ENCODE results near the gene FGGY.
"Not testable (repeated sequence)": the region's sequence is repeated elsewhere in the genome, so short reads cannot be mapped to it uniquely, and the experiment has no call there.

The FGGY gene

DNA sequence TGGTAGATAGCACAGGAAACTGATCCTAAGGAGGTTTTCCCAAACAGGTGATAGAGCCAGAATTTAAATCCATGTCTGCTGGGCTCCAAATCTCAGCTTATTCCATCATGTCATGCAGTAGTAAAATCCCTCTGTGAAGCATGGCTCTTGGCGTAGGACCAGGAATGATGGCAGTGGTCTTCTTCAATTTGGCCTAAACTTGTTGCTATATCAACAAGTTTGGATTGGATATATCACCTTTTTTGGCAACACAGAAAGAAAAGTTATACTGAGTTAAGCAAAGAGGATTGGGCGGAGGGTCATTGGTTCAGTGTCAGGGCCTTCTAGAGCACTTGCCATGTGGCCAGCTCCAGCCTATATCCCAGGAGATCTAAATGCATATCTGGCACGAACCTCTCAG, 52.2 kb downstream of the FGGY start:
- DNase-seq (ENCODE audit: low read depth) = no peak
- H3K4me3 ChIP-seq (ENCODE audit: low read length) = no peak overlapping the region
- TF ChIP-seq, protein P1, sequence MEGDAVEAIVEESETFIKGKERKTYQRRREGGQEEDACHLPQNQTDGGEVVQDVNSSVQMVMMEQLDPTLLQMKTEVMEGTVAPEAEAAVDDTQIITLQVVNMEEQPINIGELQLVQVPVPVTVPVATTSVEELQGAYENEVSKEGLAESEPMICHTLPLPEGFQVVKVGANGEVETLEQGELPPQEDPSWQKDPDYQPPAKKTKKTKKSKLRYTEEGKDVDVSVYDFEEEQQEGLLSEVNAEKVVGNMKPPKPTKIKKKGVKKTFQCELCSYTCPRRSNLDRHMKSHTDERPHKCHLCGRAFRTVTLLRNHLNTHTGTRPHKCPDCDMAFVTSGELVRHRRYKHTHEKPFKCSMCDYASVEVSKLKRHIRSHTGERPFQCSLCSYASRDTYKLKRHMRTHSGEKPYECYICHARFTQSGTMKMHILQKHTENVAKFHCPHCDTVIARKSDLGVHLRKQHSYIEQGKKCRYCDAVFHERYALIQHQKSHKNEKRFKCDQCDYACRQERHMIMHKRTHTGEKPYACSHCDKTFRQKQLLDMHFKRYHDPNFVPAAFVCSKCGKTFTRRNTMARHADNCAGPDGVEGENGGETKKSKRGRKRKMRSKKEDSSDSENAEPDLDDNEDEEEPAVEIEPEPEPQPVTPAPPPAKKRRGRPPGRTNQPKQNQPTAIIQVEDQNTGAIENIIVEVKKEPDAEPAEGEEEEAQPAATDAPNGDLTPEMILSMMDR (conservative IDR thresholded peaks at IDR 0.05; ENCODE audit: low read depth, low read length) = no peak

DNA sequence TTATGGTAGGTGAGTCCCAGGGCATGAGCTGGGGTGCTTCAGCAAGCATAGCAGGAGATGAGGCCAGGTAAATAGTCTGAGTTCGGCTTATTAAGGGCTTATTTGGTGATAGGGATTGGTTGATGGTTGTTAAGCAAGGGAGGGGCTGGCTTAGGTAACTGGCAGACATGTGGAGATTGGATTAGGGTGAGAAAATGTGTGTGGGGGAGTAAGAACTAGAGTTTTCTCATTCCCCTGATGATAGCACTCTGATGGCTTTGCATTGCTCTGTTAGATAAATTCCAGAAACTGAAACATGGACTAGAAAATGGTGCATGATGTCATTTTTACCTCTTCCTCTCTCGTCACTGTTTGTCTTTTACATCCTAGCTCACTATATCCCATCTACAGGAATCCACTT, 53.6 kb downstream of the FGGY start:
- TF ChIP-seq, protein P1 (conservative IDR thresholded peaks at IDR 0.05; ENCODE audit: low read depth, low read length) = no peak
- DNase-seq (ENCODE audit: low read depth) = no peak
- no peak overlapping the region for H3K4me3 ChIP-seq (ENCODE audit: low read length)

DNA sequence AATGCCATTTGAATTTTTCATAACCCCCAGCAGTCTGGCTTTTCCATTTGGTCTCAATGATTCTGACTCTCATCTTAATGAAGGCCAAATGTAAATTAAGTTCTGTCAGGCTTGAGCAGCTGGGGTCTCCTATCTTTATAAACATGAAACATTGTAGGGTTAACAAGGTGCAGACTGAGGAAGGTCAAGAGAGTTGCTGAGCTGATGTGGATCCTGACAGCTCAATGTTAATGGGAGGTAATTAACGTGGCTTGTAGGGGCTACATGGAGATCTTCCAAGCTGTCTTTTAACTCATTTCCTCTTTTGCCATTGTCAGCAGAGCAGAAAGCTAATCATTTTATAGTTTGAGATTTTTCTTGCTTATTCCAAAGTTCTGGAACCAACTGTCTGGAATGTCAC, 55.2 kb downstream of the FGGY start:
- DNase-seq (ENCODE audit: low read depth) = no peak
- H3K4me3 ChIP-seq (ENCODE audit: low read length) = no peak overlapping the region
- TF ChIP-seq, protein P1 (conservative IDR thresholded peaks at IDR 0.05; ENCODE audit: low read depth, low read length) = no peak

DNA sequence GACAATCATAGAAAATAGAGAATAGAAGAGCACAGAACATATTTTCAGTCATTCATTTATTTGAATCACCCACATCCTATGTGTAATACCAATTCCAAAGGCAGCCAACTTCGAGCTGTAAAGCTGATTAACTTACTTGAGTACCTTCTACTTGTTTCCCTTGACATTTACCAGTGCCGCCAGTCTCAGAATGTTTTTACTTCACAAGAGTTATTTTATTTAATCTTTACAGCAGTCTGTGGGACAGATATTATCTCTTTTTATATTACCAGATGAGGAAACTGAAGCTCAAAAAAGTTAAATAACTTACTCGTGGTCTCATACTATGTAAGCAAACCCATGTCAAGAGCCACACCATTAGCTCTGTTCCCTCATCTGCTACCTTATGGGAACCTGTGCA, 56.6 kb downstream of the FGGY start:
- no peak overlapping the region for H3K4me3 ChIP-seq (ENCODE audit: low read length)
- TF ChIP-seq, protein P1 (conservative IDR thresholded peaks at IDR 0.05; ENCODE audit: low read depth, low read length) = no peak
- peak; percentile 21 for DNase-seq (ENCODE audit: low read depth)

DNA sequence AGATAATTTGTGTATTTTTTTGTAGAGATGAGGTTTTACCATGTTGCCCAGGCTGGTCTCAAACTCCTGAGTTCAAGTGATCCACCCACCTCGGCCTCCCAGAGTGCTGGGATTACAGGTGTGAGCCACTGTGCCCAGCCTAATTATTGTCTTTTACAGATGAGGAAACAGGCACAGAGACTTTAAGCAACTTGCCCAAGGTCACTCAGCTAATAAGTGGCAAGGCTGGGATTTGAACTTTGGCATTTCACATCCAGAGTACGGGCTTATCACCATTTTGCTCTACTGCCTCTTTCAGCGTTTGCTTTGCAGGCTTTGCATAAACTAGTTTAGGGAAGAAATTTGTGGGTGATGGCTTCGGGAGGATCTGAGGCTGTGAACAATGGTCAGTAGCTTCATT, 57.3 kb downstream of the FGGY start:
- not testable (repeated sequence) for DNase-seq (ENCODE audit: low read depth)

DNA sequence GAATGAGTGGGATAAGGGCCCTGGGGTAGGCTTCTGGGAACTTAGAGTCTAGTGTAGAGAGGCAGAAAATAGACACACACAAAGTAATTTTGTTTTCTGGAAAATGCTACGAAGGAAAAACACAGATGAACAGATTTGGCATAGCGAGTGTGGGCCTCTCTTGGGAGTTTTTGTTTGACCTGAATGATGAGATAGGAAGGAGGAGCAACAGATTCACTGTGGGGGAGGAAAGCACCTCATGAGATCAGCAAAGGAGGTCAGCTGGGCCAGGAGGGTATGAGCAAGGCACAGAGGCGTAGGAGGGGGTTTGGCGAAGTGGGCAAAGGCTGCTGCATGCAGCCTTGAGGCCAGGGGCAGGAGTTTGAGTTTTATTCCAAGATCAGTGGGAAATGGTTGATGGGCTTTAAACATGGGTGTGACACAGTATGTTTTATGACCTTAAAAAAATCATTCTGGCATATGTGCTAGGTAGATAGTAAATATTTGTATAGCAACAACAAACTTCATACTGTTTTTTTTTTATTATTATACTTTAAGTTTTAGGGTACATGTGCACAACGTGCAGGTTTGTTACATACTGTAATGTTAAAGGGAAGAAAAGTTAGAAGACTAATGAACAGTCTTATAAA, 57.9 kb downstream of the FGGY start:
- DNase-seq (ENCODE audit: low read depth) = no peak
- TF ChIP-seq, protein P1 (conservative IDR thresholded peaks at IDR 0.05; ENCODE audit: low read depth, low read length) = no peak
- no peak overlapping the region for H3K4me3 ChIP-seq (ENCODE audit: low read length)

More for the DNA sequence above, 57.3 kb downstream of the FGGY start:
- not testable (repeated sequence) for H3K4me3 ChIP-seq (ENCODE audit: low read length)

DNA sequence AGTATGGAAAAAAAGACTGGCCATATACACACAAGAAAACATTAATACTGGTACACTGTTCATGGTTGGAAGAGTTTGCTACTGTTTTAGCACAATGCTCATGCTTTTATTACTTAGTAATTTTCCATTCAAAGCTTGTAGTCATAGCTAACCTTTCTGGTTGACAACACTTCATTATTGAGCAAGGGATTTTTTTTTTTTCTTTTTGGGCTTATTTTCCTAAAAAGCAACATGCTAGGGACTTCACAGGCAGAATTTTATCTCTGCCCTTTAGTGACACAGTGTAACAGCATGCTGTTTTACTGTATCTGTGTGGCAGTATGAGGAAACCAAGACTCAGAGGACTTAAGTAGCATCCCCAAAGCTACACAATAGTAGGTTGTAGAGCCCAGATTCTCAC, 58.5 kb downstream of the FGGY start:
- no peak for DNase-seq (ENCODE audit: low read depth)
- TF ChIP-seq, protein P1 (conservative IDR thresholded peaks at IDR 0.05; ENCODE audit: low read depth, low read length) = no peak
- no peak overlapping the region for H3K4me3 ChIP-seq (ENCODE audit: low read length)

Measured in retinal pigment epithelial cell (primary cell).